GM18508 (cell line): ENCODE data around the gene SIRT7.

Experiments
- ATAC-seq: cut with Tn5 transposase; IDR thresholded peaks from one replicate; pipeline ENCODE4 v1.9.1; 2021; ENCODE audit warnings: moderate number of reproducible peaks; ENCODE audit not compliant: insufficient read depth, unreplicated experiment

SIRT7 gene

GRCh38 chr17:81933178-81933699, 15.3 kb upstream of the SIRT7 start:
- no peak for ATAC-seq

GRCh38 chr17:81932333-81932983, 14.5 kb upstream of the SIRT7 start:
- no peak for ATAC-seq

GRCh38 chr17:81931557-81932332, 13.8 kb upstream of the SIRT7 start:
- ATAC-seq = no peak

- ATAC-seq = no peak
These were observed 13.2 kb upstream of the SIRT7 start for GRCh38 chr17:81931189-81931556.

DNA sequence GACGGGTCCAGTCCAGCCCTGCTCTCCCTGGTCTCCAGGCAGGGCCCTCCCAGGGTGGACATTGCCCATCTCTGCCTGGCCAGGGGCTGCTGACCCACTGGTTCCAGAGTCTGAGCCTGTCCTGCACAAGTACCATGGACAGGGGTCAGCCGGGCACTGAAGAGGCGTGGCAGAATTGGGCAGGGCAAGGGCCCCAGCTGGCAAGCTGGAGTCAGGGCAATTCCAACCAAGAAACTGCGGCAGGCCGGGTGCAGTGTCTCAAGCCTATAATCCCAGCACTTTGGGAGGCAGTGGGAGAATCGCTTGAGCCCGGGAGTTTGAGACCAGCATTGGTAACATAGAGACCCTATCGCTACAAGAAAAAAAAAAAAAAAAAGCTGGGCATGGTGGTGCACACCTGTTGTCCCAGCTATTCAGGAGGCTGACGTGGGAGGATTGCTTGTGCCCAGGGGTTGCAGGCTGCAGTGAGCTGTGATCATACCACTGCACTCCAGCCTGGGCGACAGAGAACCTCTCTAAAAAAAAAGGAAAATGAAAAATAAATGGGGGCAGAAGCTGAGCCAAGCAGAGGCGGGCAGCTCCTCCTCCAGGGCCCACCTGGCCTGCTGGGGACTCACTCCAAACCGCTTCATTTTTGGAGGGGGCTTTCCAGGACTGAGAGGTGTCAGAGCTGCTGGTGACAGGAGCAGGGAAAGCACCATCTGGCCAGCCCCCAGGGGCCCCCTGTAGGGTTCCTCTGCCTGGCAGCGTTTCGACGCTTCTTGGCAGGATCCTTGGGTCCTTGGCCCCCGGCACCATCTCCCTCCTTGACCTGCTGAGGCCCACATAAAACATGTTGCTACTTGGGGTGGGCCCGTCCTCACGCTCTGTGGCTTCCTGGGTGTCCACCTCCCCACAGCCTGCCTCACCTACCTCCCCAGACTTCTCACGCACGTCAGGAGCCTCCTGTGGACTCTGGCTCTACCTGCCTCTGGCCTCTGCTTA, 12.5 kb upstream of the SIRT7 start:
- ATAC-seq = no peak

GRCh38 chr17:81929253-81930141, 11.5 kb upstream of the SIRT7 start:
- no peak for ATAC-seq

- no peak for ATAC-seq
These were observed 10.7 kb upstream of the SIRT7 start for GRCh38 chr17:81928544-81929252.

- no peak for ATAC-seq
These were observed 9.9 kb upstream of the SIRT7 start, which contains the start of gene MAFG for GRCh38 chr17:81927653-81928543. Gene MAFG, minus strand, starts transcription at chr17:81927735. Its CDS starts 4,550 bp downstream, at chr17:81923185.

DNA sequence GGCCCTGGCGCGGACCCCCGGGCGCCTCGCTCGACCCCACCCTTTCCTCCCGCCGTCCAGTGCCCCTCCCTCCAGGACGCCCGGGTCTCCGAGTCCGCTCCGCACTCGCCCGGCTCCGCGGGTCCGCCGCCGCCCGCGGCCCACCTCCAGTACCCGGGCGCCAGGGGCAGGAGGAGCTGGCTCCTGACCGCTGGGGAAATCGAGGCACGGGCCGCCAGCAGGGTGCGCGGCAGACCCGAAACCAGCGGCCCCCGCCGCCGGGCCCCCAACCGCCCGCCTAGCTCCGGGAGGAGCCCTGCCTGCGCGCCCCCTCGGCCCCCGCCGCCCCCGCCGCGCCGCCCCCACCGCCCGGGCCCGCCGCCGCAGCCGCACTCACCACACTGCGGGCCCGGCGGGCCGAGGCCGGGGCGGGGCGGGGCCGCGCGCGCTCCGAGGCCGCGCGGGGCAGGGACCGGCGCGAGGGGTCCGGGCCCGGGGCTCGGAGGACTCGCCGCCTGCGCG, 9.2 kb upstream of the SIRT7 start:
- ATAC-seq = no peak

DNA sequence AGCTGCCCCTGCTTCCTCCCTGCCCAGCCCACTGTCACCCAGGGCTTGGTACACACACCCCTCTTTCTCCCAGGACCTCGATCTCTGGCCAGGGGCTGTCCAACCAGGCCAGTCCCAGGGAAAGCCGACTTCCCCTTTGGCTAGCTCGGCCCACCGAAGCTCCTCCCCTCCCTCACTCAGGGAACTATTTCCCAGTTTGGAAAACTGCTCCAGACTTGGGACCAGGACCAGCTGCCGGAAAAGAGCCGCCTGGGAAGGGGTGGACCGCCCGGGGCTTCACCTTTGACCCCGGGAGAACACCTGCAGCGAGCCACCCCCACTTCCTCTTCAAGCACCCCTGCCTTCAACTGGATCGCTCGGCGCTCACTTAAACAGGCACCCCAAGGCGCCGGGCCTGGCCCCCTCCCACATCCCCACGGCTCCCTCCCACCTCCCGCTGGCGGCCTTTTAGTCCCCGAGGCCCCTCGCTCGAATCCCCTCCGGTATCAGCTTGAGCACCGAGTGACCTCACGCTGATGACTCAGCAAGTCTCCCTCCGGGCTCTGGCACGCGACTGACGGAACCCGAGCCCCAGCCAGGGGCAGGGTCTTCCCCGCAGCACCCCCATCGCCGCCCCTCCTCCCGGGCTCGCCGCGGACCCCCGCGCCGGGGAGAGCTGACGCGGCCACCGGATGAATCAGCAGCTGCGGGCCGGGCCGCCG, 8.6 kb upstream of the SIRT7 start:
- no peak for ATAC-seq

GRCh38 chr17:81925860-81926450, 8.0 kb upstream of the SIRT7 start:
- no peak for ATAC-seq

GRCh38 chr17:81924557-81925532, 6.9 kb upstream of the SIRT7 start:
- no peak for ATAC-seq

GRCh38 chr17:81923302-81924260, 5.6 kb upstream of the SIRT7 start:
- ATAC-seq = no peak

GRCh38 chr17:81922566-81923301, 4.8 kb upstream of the SIRT7 start:
- no peak for ATAC-seq
